IMR-90 (cell line): ENCODE measurements around the gene SARM1. TPM values are rescaled to one million over a fixed set of nuclear protein-coding genes. Genes with fewer than 3 reads are reported as not detected.

Experiments
- ATAC-seq: fragments of 200-7000 bp; cut with Tn5 transposase; 2 replicates; pipeline ENCODE4 v1.9.1; 2020; ENCODE audit warnings: low read depth, mild to moderate bottlenecking, moderate library complexity
- BruUV-seq: library from RNA; stranded (reverse); fragments of 400-500 nt; replicated peaks from 2 replicates; lab custom pipeline; 2021; lab: Mats Ljungman, UMichigan
- CTCF ChIA-PET: fragments of 300-600 bp; formaldehyde crosslinking; extraction: SDS; loops from one replicate; lab custom pipeline; 2021; ENCODE audit warnings: antibody characterized with exemption; lab: Yijun Ruan, JAX
- POLR2A ChIA-PET: fragments of 300-600 bp; sonication (Branson Sonifier 250); formaldehyde crosslinking; loops from one replicate; lab custom pipeline; 2022; ENCODE audit warnings: antibody characterized with exemption; ENCODE audit not compliant: unreplicated experiment; lab: Charles Lee
- DNase-seq: peaks from one replicate; pipeline ENCODE4 v3.0.0; 2013
- H2AFZ ChIP-seq: replicated peaks from 2 replicates; pipeline ENCODE3; 2013; ENCODE audit warnings: low read length, mild to moderate bottlenecking; ENCODE audit not compliant: poor library complexity
- H2AK5ac ChIP-seq: 2 replicates; pipeline ENCODE4 v1.6.1; 2013; ENCODE audit warnings: low read depth, low read length, inconsistent platforms
- H2AK9ac ChIP-seq: replicated peaks from 2 replicates; pipeline ENCODE3; 2013; ENCODE audit warnings: mild to moderate bottlenecking, low read depth, low read length, moderate library complexity; ENCODE audit not compliant: poor library complexity
- H2BK120ac ChIP-seq: 2 replicates; pipeline ENCODE4 v1.6.1; 2013; ENCODE audit warnings: low read depth, low read length, inconsistent platforms
- H2BK15ac ChIP-seq: 3 replicates; pipeline ENCODE4 v1.6.1; 2013; ENCODE audit warnings: low read depth, low read length, inconsistent platforms
- H2BK20ac ChIP-seq: 2 replicates; pipeline ENCODE4 v1.6.1; 2013; ENCODE audit warnings: low read depth, mild to moderate bottlenecking, inconsistent platforms, low read length, moderate library complexity
- H2BK5ac ChIP-seq: 2 replicates; pipeline ENCODE4 v1.6.1; 2013; ENCODE audit warnings: mild to moderate bottlenecking, low read depth, low read length, inconsistent platforms; ENCODE audit not compliant: poor library complexity, severe bottlenecking
- H3K14ac ChIP-seq: replicated peaks from 2 replicates; pipeline ENCODE4 v1.6.1; 2013; ENCODE audit warnings: low read depth, low read length, inconsistent platforms
- H3K18ac ChIP-seq: 2 replicates; pipeline ENCODE4 v1.6.1; 2013; ENCODE audit warnings: low read depth, low read length, control low read depth
- H3K23ac ChIP-seq: 2 replicates; pipeline ENCODE4 v1.6.1; 2013; ENCODE audit warnings: low read depth, low read length, inconsistent platforms
- H3K27ac ChIP-seq: 2 replicates; pipeline ENCODE4 v1.5.1; 2013; ENCODE audit warnings: mild to moderate bottlenecking, control low read depth, low read length; ENCODE audit not compliant: insufficient read depth
- H3K27me3 ChIP-seq: 2 replicates; pipeline ENCODE4 v1.6.1; 2013; ENCODE audit warnings: low read length; ENCODE audit not compliant: control insufficient read depth, insufficient read depth
- H3K36me3 ChIP-seq: 2 replicates; pipeline ENCODE4 v1.6.1; 2013; ENCODE audit warnings: low read length, mixed read lengths; ENCODE audit not compliant: control insufficient read depth, insufficient read depth
- H3K4ac ChIP-seq: 2 replicates; pipeline ENCODE4 v1.6.1; 2013; ENCODE audit warnings: low read depth, low read length, inconsistent platforms
- H3K4me1 ChIP-seq: 2 replicates; pipeline ENCODE4 v1.6.1; 2013; ENCODE audit warnings: low read length, mixed read lengths; ENCODE audit not compliant: control insufficient read depth, insufficient read depth
- H3K4me2 ChIP-seq: 2 replicates; pipeline ENCODE4 v1.6.1; 2013; ENCODE audit warnings: low read depth, mild to moderate bottlenecking, control low read depth, low read length, moderate library complexity
- H3K4me3 ChIP-seq: 2 replicates; pipeline ENCODE4 v1.5.1; 2013; ENCODE audit warnings: low read depth, mild to moderate bottlenecking, control low read depth, low read length, moderate library complexity; ENCODE audit not compliant: insufficient read depth
- H3K56ac ChIP-seq: 2 replicates; pipeline ENCODE4 v1.6.1; 2013; ENCODE audit warnings: low read length, inconsistent platforms; ENCODE audit not compliant: insufficient read depth; ENCODE audit errors: extremely low read depth
- H3K79me1 ChIP-seq, 2 experiments: 2 replicates each; pipeline ENCODE4 v1.6.1; 2013; ENCODE audit warnings: low read length in 2 of 2, inconsistent platforms in 1 of 2, low read depth in 1 of 2
- H3K9ac ChIP-seq: 2 replicates; pipeline ENCODE4 v1.6.1; 2013; ENCODE audit warnings: low read depth, low read length, control low read depth
- H3K9me1 ChIP-seq: 2 replicates; pipeline ENCODE4 v1.6.1; 2013; ENCODE audit warnings: low read length, inconsistent platforms; ENCODE audit not compliant: insufficient read depth
- H3K9me3 ChIP-seq: 2 replicates; pipeline ENCODE4 v1.6.1; 2013; ENCODE audit warnings: low read length; ENCODE audit not compliant: control insufficient read depth, insufficient read depth
- H4K20me1 ChIP-seq: 2 replicates; pipeline ENCODE4 v1.6.1; 2013; ENCODE audit warnings: low read length, inconsistent platforms; ENCODE audit not compliant: insufficient read depth
- H4K5ac ChIP-seq: 2 replicates; pipeline ENCODE4 v1.6.1; 2013; ENCODE audit warnings: mild to moderate bottlenecking, low read depth, low read length, control low read depth
- H4K8ac ChIP-seq, 2 experiments: 2 replicates each; pipeline ENCODE4 v1.6.1; 2013; ENCODE audit warnings: low read depth in 2 of 2, low read length in 2 of 2, control low read depth in 1 of 2, inconsistent platforms in 1 of 2
- H4K91ac ChIP-seq: 2 replicates; pipeline ENCODE4 v1.6.1; 2013; ENCODE audit warnings: low read depth, low read length, inconsistent platforms; ENCODE audit not compliant: insufficient read depth
- CEBPB ChIP-seq: IDR thresholded peaks from 2 replicates; pipeline ENCODE4 v1.6.1; 2012; ENCODE audit warnings: low read depth, low read length, improper control_type of control experiment
- CTCF ChIP-seq: conservative IDR thresholded peaks from 2 replicates; pipeline ENCODE4 v1.5.1; 2012; ENCODE audit warnings: mild to moderate bottlenecking, low read depth, low read length, improper control_type of control experiment
- MAFK ChIP-seq: IDR thresholded peaks from 2 replicates; pipeline ENCODE4 v1.6.1; 2012; ENCODE audit warnings: low read depth, low read length, improper control_type of control experiment
- MXI1 ChIP-seq: IDR thresholded peaks from 2 replicates; pipeline ENCODE4 v1.6.1; 2012; ENCODE audit warnings: low read depth, mild to moderate bottlenecking, low read length, moderate library complexity, borderline replicate concordance
- NFE2L2 ChIP-seq: fragments of 150-350 bp; IDR thresholded peaks from 2 replicates; pipeline ENCODE4 v1.6.1; 2016; ENCODE audit warnings: low read depth, mild to moderate bottlenecking, low read length
- POLR2A ChIP-seq: IDR thresholded peaks from 2 replicates; pipeline ENCODE4 v1.6.1; 2012; ENCODE audit warnings: mild to moderate bottlenecking, low read depth, low read length
- RFX5 ChIP-seq: IDR thresholded peaks from 2 replicates; pipeline ENCODE4 v1.8.0; 2012; ENCODE audit warnings: low read depth, mild to moderate bottlenecking, low read length, moderate library complexity
- SMC3 ChIP-seq: fragments of 150-350 bp; IDR thresholded peaks from 2 replicates; pipeline ENCODE4 v1.6.1; 2016; ENCODE audit warnings: low read depth, mild to moderate bottlenecking, antibody characterized with exemption, low read length, moderate library complexity
- WGBS, 2 experiments: methylation state at CpG; one replicate each; pipeline versions ENCODE4 v1.1.5 to v1.1.7; 2013; ENCODE audit warnings: missing lambda C conversion rate in 2 of 2; ENCODE audit not compliant: insufficient read length in 1 of 2; ENCODE audit errors: extremely low coverage in 2 of 2; 5-methylcytosine and 5-hydroxymethylcytosine counted together
- dilution Hi-C: fragments of 300-500 bp; cut with HindIII; formaldehyde crosslinking; loops from one replicate; pipeline ENCODE4 v1.14.3; 2018; ENCODE audit warnings: low sequenced_read_pairs; ENCODE audit not compliant: unreplicated experiment
- in situ Hi-C: fragments of 300-500 bp; cut with MboI; formaldehyde crosslinking; loops from 3 replicates; pipeline ENCODE4 v1.14.3; 2019; ENCODE audit warnings: low sequenced_read_pairs, inconsistent platforms, mixed read lengths
- intact Hi-C: fragments of 100-400 bp; cut with micrococcal nuclease; formaldehyde crosslinking; loops from 2 replicates; pipeline ENCODE4 v1.10.0; 2022
- polyA plus RNA-seq, 3 experiments: library from polyadenylated mRNA; depleted of rRNA; stranded (reverse); fragments of >200 nt; gene quantifications; 2 replicates each; pipeline ENCODE4 v1.2.3, GENCODE V29; 2012; ENCODE audit warnings: low replicate concordance in 1 of 3
- total RNA-seq: library from RNA; depleted of rRNA; stranded (reverse); fragments of >200 nt; gene quantifications from 2 replicates; pipeline ENCODE4 v1.2.3, GENCODE V29; 2012

SARM1 gene
- total and polyA plus RNA-seq, 2 of the 4 experiments (the other 2 are of a cell fraction), result 3.4 to 11.4 TPM

GRCh38 chr17:28413804-28414203, 42.3 kb downstream of the SARM1 start:
- ChIA-PET POLR2A (no interaction called here), CTCF (no interaction called here)
- Histone ChIP-seq H2BK120ac (no peak overlapping the region), H4K8ac (no peak overlapping the region), H3K56ac (no peak overlapping the region), H4K5ac (no peak overlapping the region), H3K27me3 (peaks cover 32% of the 10 kb centered on the region), H2AFZ (no peak overlapping the region), H3K18ac (no peak overlapping the region), H3K23ac (no peak overlapping the region), H3K36me3 (no peaks in the 10 kb centered on the region), H2BK5ac (no peak overlapping the region), H3K4me1 (no peaks in the 10 kb centered on the region), H2AK5ac (no peak overlapping the region), H3K27ac (no peak overlapping the region), H4K91ac (no peak overlapping the region), H2BK15ac (no peak overlapping the region), H2BK20ac (no peak overlapping the region), H3K4ac (no peak overlapping the region), H3K9me1 (no peaks in the 10 kb centered on the region), H4K20me1 (no peaks in the 10 kb centered on the region), H2AK9ac (no peak overlapping the region), H3K9ac (no peak overlapping the region), H3K79me1 (no peaks in the 10 kb centered on the region), H3K9me3 (no peaks in the 10 kb centered on the region), H3K14ac (no peak overlapping the region), H3K4me3 (no peak overlapping the region), H3K4me2 (no peak overlapping the region)
- no peak for ATAC-seq
- dilution Hi-C loops (no loop called here), in situ Hi-C loops (no loop called here), intact Hi-C loops (no loop called here)
- 56% methylated on average over 6 of the region's 7 CpGs; no CpG with 5 or more reads in 1 of the 2 experiments for WGBS, 2 experiments
- TF ChIP-seq SMC3, result no peak
- no peak for TF ChIP-seq NFE2L2
- TF ChIP-seq CTCF, result no peak
- TF ChIP-seq POLR2A, result no peak
- TF ChIP-seq MAFK, result no peak
- no peak for TF ChIP-seq CEBPB
- TF ChIP-seq RFX5, result no peak
- TF ChIP-seq MXI1, result no peak
- no peak for DNase-seq
- no TSS peak for BruUV-seq
